A549 (cell line): ENCODE results near the gene TMEM271.

ENCODE experiments used
- ATOH8 ChIP-seq: fragments of 250-450 bp; sonication (Bioruptor Pico); IDR thresholded peaks from 2 replicates; pipeline ENCODE4 v1.5.0; 2020; ENCODE audit warnings: low read depth, mild to moderate bottlenecking, moderate library complexity
- CEBPB ChIP-seq, 2 experiments: fragments of >200 bp in 1 of 2; sonication (Bioruptor Twin) in 1 of 2; formaldehyde crosslinking in 1 of 2; IDR thresholded peaks; 2 replicates each; pipeline ENCODE4 v1.6.1; 2012 to 2016
- CTCF ChIP-seq: fragments of >200 bp; sonication (Bioruptor Twin); formaldehyde crosslinking; IDR thresholded peaks from 3 replicates; pipeline ENCODE4 v1.5.1; 2016
- EP300 ChIP-seq, 2 experiments: fragments of >200 bp; sonication (Bioruptor Twin); formaldehyde crosslinking; IDR thresholded peaks; 2 replicates in 1 of 2; 3 replicates in 1 of 2; pipeline ENCODE4 v1.6.1; 2016 to 2017
- HMGXB4 ChIP-seq: fragments of 250-450 bp; sonication (Bioruptor Pico); IDR thresholded peaks from 2 replicates; pipeline ENCODE4 v1.5.0; 2021; ENCODE audit warnings: mild to moderate bottlenecking, moderate library complexity, borderline replicate concordance
- KDM5A ChIP-seq: fragments of 200-600 bp; sonication (generic); IDR thresholded peaks from 2 replicates; pipeline ENCODE4 v1.6.1; 2016; ENCODE audit warnings: antibody characterized with exemption, mild to moderate bottlenecking
- MAX ChIP-seq: IDR thresholded peaks from 2 replicates; pipeline ENCODE4 v1.6.1; 2012
- MAZ ChIP-seq: fragments of 150-350 bp; IDR thresholded peaks from 2 replicates; pipeline ENCODE4 v1.6.1; 2014; ENCODE audit warnings: antibody characterized with exemption, low read depth, low read length, borderline replicate concordance
- MYC ChIP-seq: IDR thresholded peaks from 2 replicates; pipeline ENCODE4 v1.6.1; 2012; ENCODE audit warnings: mild to moderate bottlenecking, inconsistent platforms, low read length, improper control_type of control experiment, borderline replicate concordance
- NPAS2 ChIP-seq: fragments of 250-450 bp; sonication (Bioruptor Pico); IDR thresholded peaks from 2 replicates; pipeline ENCODE4 v1.8.0; 2022; ENCODE audit warnings: mild to moderate bottlenecking, moderate library complexity, borderline replicate concordance
- POLR2A ChIP-seq: IDR thresholded peaks from 2 replicates; pipeline ENCODE4 v1.6.1; 2012; ENCODE audit warnings: mild to moderate bottlenecking, low read length
- POLR2AphosphoS2 ChIP-seq: conservative IDR thresholded peaks from 2 replicates; pipeline ENCODE4 v1.6.1; 2012; ENCODE audit warnings: low read length, improper control_type of control experiment, inconsistent platforms
- SMC3 ChIP-seq: fragments of >200 bp; sonication (Bioruptor Twin); formaldehyde crosslinking; IDR thresholded peaks from 3 replicates; pipeline ENCODE4 v1.6.1; 2018; ENCODE audit warnings: inconsistent platforms

GRCh38 chr4:528296-528695, 47.8 kb downstream of the TMEM271 start:
- TF ChIP-seq NPAS2 (CRISPR knock-in tag), result no peak
- no peak for TF ChIP-seq EP300 (IDR thresholded peaks at IDR 0.05)
- TF ChIP-seq CTCF, result no peak
- no peak for TF ChIP-seq MYC
- TF ChIP-seq SMC3, result no peak
- TF ChIP-seq CEBPB (IDR thresholded peaks at IDR 0.05), result no peak
- no peak for TF ChIP-seq MAZ
- TF ChIP-seq POLR2A, result no peak
- no peak for TF ChIP-seq HMGXB4
- TF ChIP-seq MAX, result no peak
- TF ChIP-seq ATOH8, result no peak
- TF ChIP-seq POLR2AphosphoS2, result no peak
- no peak for TF ChIP-seq KDM5A
